ENCODE measurements around the gene SYTL5. TPM values are rescaled to one million over a fixed set of nuclear protein-coding genes. Genes with fewer than 3 reads are reported as not detected.

SYTL5 gene
- total and polyA plus RNA-seq, 7 experiments from 2014 or later = 0.12 TPM; not detected in 6

DNA sequence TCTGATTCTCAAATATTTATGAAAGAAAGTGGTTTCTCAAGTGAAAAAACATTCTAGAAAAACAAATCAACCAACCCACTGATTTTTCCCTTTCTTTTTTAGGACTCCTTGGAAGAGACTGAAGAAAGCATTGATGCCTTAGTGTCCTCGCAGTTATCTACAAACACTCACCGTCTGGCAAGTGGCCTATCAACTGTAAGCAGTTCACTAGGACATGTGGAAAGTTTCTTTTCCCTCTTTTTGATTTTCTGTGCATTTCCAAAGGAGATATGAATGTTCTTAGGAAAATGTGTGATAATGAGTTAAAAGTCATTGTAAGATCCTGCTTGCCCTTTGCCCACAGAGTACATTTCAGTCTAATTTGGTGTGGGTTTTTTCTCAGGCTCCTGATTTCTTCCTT lies 95.9 kb downstream of the SYTL5 start:
- no peaks in the 10 kb centered on the region for H3K36me3 Mint-ChIP-seq
- no peaks in the 10 kb centered on the region for H3K4me1 ChIP-seq (ENCODE audit: control insufficient read depth in 2 of 2, insufficient read depth in 2 of 2, low read length in 2 of 2)
- no peak for DNase-seq
- H3K4me3 Mint-ChIP-seq = no peak overlapping the region
- H3K4me1 Mint-ChIP-seq = peaks cover 0 to 2% (median 0%) of the 10 kb centered on the region in 7 donors
- H3K27ac Mint-ChIP-seq = no peak overlapping the region
- CTCF ChIA-PET = no interaction called here
- ATAC-seq = no peak
- peaks cover 0 to 26% (median 6%) of the 10 kb centered on the region in 11 donors for H3K9me3 Mint-ChIP-seq
- H3K9me3 ChIP-seq (ENCODE audit: control insufficient read depth in 2 of 3, low read length in 3 of 3) = no peaks in the 10 kb centered on the region
- H3K27me3 ChIP-seq (ENCODE audit: control insufficient read depth in 2 of 2, insufficient read depth in 2 of 2, low read length in 2 of 2) = no peaks in the 10 kb centered on the region
- no peaks in the 10 kb centered on the region for H3K36me3 ChIP-seq (ENCODE audit: control insufficient read depth in 2 of 3, insufficient read depth in 3 of 3, low read length in 3 of 3)
- intact Hi-C loops (cut with micrococcal nuclease) = no loop called here
- H3K27ac ChIP-seq (ENCODE audit: low read depth, low read length) = no peak overlapping the region
- H3K27me3 Mint-ChIP-seq = no peaks in the 10 kb centered on the region
- POLR2A ChIA-PET = no interaction called here
- no peak overlapping the region for H3K4me3 ChIP-seq (ENCODE audit: low read length)

DNA sequence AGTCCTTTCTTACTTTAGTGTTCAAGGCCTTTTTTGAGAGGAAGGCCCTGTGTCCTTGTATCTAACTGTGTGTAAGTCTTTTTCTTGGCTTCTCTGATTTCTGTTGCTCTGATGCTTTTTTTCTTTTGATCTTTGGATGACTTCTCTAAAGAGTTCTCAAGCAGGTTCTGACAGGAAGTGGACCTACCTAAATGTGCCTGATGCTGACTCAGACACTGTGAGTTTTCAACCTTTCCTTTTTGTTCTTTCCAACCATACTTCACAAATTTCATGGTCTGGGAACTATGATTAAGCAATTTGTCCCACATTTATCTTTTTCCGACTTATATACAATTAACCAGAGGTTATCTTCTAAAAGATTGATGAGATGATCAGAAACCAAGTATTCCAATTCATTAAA lies 96.5 kb downstream of the SYTL5 start:
- intact Hi-C loops (cut with micrococcal nuclease) = no loop called here
- ATAC-seq = no peak
- Mint-ChIP-seq H3K9me3 (peaks cover 0 to 26% (median 6%) of the 10 kb centered on the region in 11 donors), H3K4me3 (no peak overlapping the region), H3K4me1 (peaks cover 0 to 2% (median 0%) of the 10 kb centered on the region in 7 donors), H3K36me3 (no peaks in the 10 kb centered on the region), H3K27ac (no peak overlapping the region), H3K27me3 (no peaks in the 10 kb centered on the region)
- no peaks in the 10 kb centered on the region for H3K27me3 ChIP-seq (ENCODE audit: control insufficient read depth in 2 of 2, insufficient read depth in 2 of 2, low read length in 2 of 2)
- DNase-seq = no peak
- CTCF ChIA-PET = no interaction called here
- no peaks in the 10 kb centered on the region for H3K4me1 ChIP-seq (ENCODE audit: control insufficient read depth in 2 of 2, insufficient read depth in 2 of 2, low read length in 2 of 2)
- H3K4me3 ChIP-seq (ENCODE audit: low read length) = no peak overlapping the region
- H3K27ac ChIP-seq (ENCODE audit: low read depth, low read length) = no peak overlapping the region
- no peaks in the 10 kb centered on the region for H3K36me3 ChIP-seq (ENCODE audit: control insufficient read depth in 2 of 3, insufficient read depth in 3 of 3, low read length in 3 of 3)
- no peaks in the 10 kb centered on the region for H3K9me3 ChIP-seq (ENCODE audit: control insufficient read depth in 2 of 3, low read length in 3 of 3)
- POLR2A ChIA-PET = no interaction called here

DNA sequence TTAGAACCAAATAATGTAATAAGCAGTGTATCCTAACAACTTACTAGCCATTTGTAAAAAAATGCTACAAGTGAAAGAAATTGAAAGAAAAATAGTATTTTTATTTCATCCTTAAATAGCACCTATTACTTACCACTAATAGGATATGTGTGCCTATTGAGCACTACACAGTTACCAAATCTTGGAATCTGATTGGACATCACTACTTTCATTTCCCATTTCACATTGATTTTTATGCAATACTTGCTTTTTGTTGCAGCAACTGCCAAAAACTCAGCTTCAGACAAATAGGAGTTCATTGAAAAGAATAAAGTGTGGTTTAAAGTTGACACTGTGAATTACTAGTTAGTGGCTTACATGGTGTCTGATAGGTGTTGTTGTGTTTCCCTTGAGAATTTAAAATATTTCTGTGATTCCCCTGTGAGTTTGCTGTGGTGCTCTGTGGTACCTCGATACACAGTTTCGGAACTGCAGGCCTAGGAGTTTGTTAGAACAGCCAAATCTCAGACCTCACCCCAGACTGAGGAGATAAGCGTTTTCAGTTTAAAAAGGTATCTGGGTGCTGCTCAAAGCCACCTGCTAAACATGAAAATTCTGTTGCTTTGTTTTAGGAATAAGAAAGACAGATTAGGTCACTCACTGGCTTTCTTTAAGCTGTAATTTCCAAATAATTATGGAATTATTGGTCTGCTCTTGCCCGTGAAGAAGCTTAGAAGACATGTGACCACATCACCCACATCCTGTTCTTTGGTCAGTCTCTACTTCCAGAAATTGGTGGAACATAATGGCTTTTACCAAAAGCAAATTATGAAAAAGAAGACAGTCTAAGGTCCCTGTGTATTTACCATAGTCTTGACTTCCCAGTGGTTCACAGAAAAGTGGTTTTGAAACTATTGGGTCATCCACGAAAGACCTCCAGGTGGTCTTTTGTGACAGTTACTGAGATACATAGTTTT lies 97.8 kb downstream of the SYTL5 start:
- Histone ChIP-seq H3K27me3 (ENCODE audit: control insufficient read depth in 2 of 2, insufficient read depth in 2 of 2, low read length in 2 of 2) (no peaks in the 10 kb centered on the region), H3K27ac (ENCODE audit: low read depth, low read length) (no peak overlapping the region), H3K9me3 (ENCODE audit: control insufficient read depth in 2 of 3, low read length in 3 of 3) (no peaks in the 10 kb centered on the region), H3K4me3 (ENCODE audit: low read length) (no peak overlapping the region), H3K4me1 (ENCODE audit: control insufficient read depth in 2 of 2, insufficient read depth in 2 of 2, low read length in 2 of 2) (no peaks in the 10 kb centered on the region), H3K36me3 (ENCODE audit: control insufficient read depth in 2 of 3, insufficient read depth in 3 of 3, low read length in 3 of 3) (no peaks in the 10 kb centered on the region)
- no peaks in the 10 kb centered on the region for H3K36me3 Mint-ChIP-seq
- DNase-seq (no peak), ATAC-seq (no peak)
- POLR2A ChIA-PET = no interaction called here
- no peak overlapping the region for H3K27ac Mint-ChIP-seq
- intact Hi-C loops (cut with micrococcal nuclease) = no loop called here
- CTCF ChIA-PET = no interaction called here
- no peak overlapping the region for H3K4me3 Mint-ChIP-seq
- H3K9me3 Mint-ChIP-seq = peaks cover 0 to 16% (median 5%) of the 10 kb centered on the region in 11 donors
- no peaks in the 10 kb centered on the region for H3K27me3 Mint-ChIP-seq
- H3K4me1 Mint-ChIP-seq = peaks cover 0 to 2% (median 0%) of the 10 kb centered on the region in 7 donors

DNA sequence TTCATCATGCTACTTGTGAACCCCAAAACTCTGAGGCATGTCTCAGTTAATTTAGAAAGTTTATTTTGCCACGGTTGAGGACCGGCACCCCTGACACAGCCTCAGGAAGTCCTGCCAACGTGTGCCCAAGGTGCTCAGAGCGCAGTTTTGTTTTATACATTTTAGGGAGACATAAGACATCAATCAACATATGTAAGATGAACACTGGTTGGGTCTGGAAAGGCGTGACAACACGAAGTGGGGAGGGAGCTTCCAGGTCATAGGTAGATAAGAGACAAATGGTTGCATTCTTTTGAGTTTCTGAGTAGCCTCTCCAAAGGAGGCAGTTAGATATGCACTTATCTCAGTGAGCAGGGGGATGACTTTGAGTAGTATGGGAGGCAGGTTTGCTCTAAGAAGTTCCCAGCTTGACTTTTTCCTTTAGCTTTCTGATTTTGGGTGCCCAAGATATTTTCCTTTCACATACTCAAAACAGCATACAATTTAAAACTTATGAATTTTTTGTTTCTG lies 98.9 kb downstream of the SYTL5 start:
- H3K4me3 Mint-ChIP-seq = no peak overlapping the region
- Histone ChIP-seq H3K4me1 (ENCODE audit: control insufficient read depth in 2 of 2, insufficient read depth in 2 of 2, low read length in 2 of 2) (no peaks in the 10 kb centered on the region), H3K9me3 (ENCODE audit: control insufficient read depth in 2 of 3, low read length in 3 of 3) (no peaks in the 10 kb centered on the region), H3K36me3 (ENCODE audit: control insufficient read depth in 2 of 3, insufficient read depth in 3 of 3, low read length in 3 of 3) (no peaks in the 10 kb centered on the region), H3K4me3 (ENCODE audit: low read length) (no peak overlapping the region), H3K27ac (ENCODE audit: low read depth, low read length) (no peak overlapping the region), H3K27me3 (ENCODE audit: control insufficient read depth in 2 of 2, insufficient read depth in 2 of 2, low read length in 2 of 2) (no peaks in the 10 kb centered on the region)
- H3K27ac Mint-ChIP-seq = no peak overlapping the region
- peaks cover 0 to 2% (median 0%) of the 10 kb centered on the region in 7 donors for H3K4me1 Mint-ChIP-seq
- intact Hi-C loops (cut with micrococcal nuclease) = no loop called here
- CTCF ChIA-PET = no interaction called here
- H3K27me3 Mint-ChIP-seq = no peaks in the 10 kb centered on the region
- H3K9me3 Mint-ChIP-seq = peaks cover 0 to 6% (median 0%) of the 10 kb centered on the region in 11 donors
- H3K36me3 Mint-ChIP-seq = no peaks in the 10 kb centered on the region
- no peak for ATAC-seq
- POLR2A ChIA-PET = no interaction called here
- DNase-seq = no peak

DNA sequence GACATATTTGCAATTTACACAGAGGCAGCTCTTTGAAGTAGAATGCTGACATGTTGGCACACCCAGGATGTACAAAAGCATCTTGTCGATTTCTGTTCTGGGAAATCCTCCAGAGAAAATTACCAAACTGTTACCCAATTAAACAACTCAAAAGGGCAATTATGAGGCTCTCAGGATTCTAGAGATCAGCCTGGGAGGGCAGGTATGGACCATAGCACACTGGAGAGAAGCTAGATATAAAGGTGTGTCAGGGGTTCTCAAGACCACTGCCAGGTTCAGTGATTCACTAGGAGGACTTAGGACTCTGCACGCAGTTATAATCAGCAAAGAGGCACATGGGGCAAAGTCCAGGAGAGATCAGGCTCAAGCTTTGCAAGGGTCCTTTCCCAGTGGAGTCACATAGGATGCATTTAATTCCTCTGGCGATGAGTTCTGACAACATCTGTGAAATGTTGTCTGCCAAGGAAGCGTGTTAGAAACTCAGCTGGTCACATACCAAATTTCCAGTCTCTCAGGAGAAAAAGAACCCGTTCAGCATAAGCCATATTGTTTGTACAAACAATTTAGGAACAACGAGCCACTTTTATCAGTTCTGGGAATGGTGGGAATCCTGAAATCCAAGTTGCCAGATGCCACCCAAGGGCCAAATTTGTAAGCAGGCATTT lies 100.8 kb downstream of the SYTL5 start:
- POLR2A ChIA-PET = no interaction called here

DNA sequence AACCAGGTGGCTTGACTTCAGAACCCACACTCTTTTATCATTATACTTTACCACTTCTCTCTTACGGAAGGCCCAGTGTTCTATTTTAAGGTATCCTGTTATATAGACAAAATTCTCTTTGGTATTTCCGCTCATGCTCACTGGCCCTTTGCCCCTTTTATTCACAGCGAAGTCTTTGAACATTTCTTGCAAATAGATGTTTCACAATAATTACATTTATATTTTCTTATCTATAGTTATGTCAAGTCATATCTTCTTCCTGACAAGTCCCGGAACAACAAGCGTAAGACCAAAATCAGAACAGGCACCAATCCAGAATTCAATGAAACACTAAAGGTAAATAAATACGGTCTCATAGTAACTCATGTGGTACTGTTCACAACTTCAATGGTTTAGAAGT lies 102.0 kb downstream of the SYTL5 start:
- peaks cover 0 to 6% (median 0%) of the 10 kb centered on the region in 5 donors for H3K27me3 Mint-ChIP-seq
- DNase-seq = no peak
- POLR2A ChIA-PET = no interaction called here
- H3K4me3 ChIP-seq (ENCODE audit: low read length) = no peak overlapping the region
- peaks cover 0 to 2% (median 0%) of the 10 kb centered on the region in 7 donors for H3K4me1 Mint-ChIP-seq
- H3K27ac ChIP-seq (ENCODE audit: low read depth, low read length) = no peak overlapping the region
- no peak overlapping the region for H3K4me3 Mint-ChIP-seq
- H3K9me3 ChIP-seq (ENCODE audit: control insufficient read depth in 2 of 3, low read length in 3 of 3) = no peaks in the 10 kb centered on the region
- H3K27me3 ChIP-seq (ENCODE audit: control insufficient read depth in 2 of 2, insufficient read depth in 2 of 2, low read length in 2 of 2) = no peaks in the 10 kb centered on the region
- CTCF ChIA-PET = no interaction called here
- H3K36me3 ChIP-seq (ENCODE audit: control insufficient read depth in 2 of 3, insufficient read depth in 3 of 3, low read length in 3 of 3) = no peaks in the 10 kb centered on the region
- no peak for ATAC-seq
- H3K36me3 Mint-ChIP-seq = no peaks in the 10 kb centered on the region
- no peaks in the 10 kb centered on the region for H3K9me3 Mint-ChIP-seq
- H3K4me1 ChIP-seq (ENCODE audit: control insufficient read depth in 2 of 2, insufficient read depth in 2 of 2, low read length in 2 of 2) = no peaks in the 10 kb centered on the region
- intact Hi-C loops (cut with micrococcal nuclease) = no loop called here
- no peak overlapping the region for H3K27ac Mint-ChIP-seq

More for the DNA sequence above, 100.8 kb downstream of the SYTL5 start:
- ATAC-seq (no peak), DNase-seq (no peak)
- CTCF ChIA-PET = interaction anchor here (0.7 kb wide), 1 partner anchor 359 kb away, joined by 3 read pairs; no protein-coding TSS in a partner anchor
- no peak overlapping the region for H3K27ac ChIP-seq (ENCODE audit: low read depth, low read length)
- Mint-ChIP-seq H3K36me3 (no peaks in the 10 kb centered on the region), H3K27me3 (peaks cover 0 to 2% (median 0%) of the 10 kb centered on the region in 5 donors), H3K9me3 (peaks cover 0 to 6% (median 0%) of the 10 kb centered on the region in 11 donors), H3K4me3 (no peak overlapping the region), H3K27ac (no peak overlapping the region), H3K4me1 (peaks cover 0 to 2% (median 0%) of the 10 kb centered on the region in 7 donors)
- intact Hi-C loops (cut with micrococcal nuclease) = no loop called here
- no peak overlapping the region for H3K4me3 ChIP-seq (ENCODE audit: low read length)
- H3K36me3 ChIP-seq (ENCODE audit: control insufficient read depth in 2 of 3, insufficient read depth in 3 of 3, low read length in 3 of 3) = no peaks in the 10 kb centered on the region
- H3K9me3 ChIP-seq (ENCODE audit: control insufficient read depth in 2 of 3, low read length in 3 of 3) = no peaks in the 10 kb centered on the region
- H3K4me1 ChIP-seq (ENCODE audit: control insufficient read depth in 2 of 2, insufficient read depth in 2 of 2, low read length in 2 of 2) = no peaks in the 10 kb centered on the region
- H3K27me3 ChIP-seq (ENCODE audit: control insufficient read depth in 2 of 2, insufficient read depth in 2 of 2, low read length in 2 of 2) = no peaks in the 10 kb centered on the region
